Gastroesophageal sphincter (tissue), 4 donors: Measurements from ENCODE around the gene ZRANB3. TPM values are rescaled to one million over a fixed set of nuclear protein-coding genes. Genes with fewer than 3 reads are reported as not detected.

Source experiments
- ATAC-seq: fragments of 150-250 bp; one replicate; pipeline ENCODE4 v1.9.1; 2016; ENCODE audit warnings: mild to moderate bottlenecking, moderate library complexity
- H3K27ac ChIP-seq, 4 donors: fragments of 200-600 bp; sonication (generic) in 3 of 4; 1 replicate in 3 of 4; 2 replicates in 1 of 4; pipeline ENCODE4 v1.5.1; 2016 to 2019
- H3K27me3 ChIP-seq: fragments of 200-600 bp; sonication (generic); one replicate; pipeline ENCODE4 v1.5.1; 2019
- H3K36me3 ChIP-seq, 2 donors: fragments of 200-600 bp; sonication (generic); one replicate each; pipeline ENCODE4 v1.5.1; 2019; ENCODE audit warnings: control low read depth in 1 of 2
- H3K4me1 ChIP-seq, 3 donors: fragments of 200-600 bp; sonication (generic); 1 replicate in 2 of 3; 2 replicates in 1 of 3; pipeline ENCODE4 v1.5.1; 2016 to 2019; ENCODE audit warnings: control low read depth in 2 of 3
- H3K4me3 ChIP-seq, 2 donors: fragments of 200-600 bp; sonication (generic); one replicate each; pipeline ENCODE4 v1.5.1; 2019; ENCODE audit warnings: mild to moderate bottlenecking in 1 of 2, moderate library complexity in 1 of 2
- H3K9me3 ChIP-seq, 3 donors: fragments of 200-600 bp; sonication (generic); one replicate each; pipeline ENCODE4 v1.5.1; 2017 to 2019; ENCODE audit warnings: control low read depth in 2 of 3
- CTCF ChIP-seq, 4 experiments: fragments of 200-600 bp in 2 of 4; fragments of 450-650 bp in 2 of 4; sonication (generic) in 1 of 4; IDR thresholded peaks; one replicate each; pipeline ENCODE4 v1.5.1; 2017 to 2019; ENCODE audit warnings: antibody characterized with exemption in 4 of 4, mild to moderate bottlenecking in 2 of 4, moderate library complexity in 2 of 4
- EP300 ChIP-seq: sonication (generic); formaldehyde crosslinking; IDR thresholded peaks from one replicate; pipeline ENCODE4 v1.6.1; 2017; ENCODE audit warnings: antibody characterized with exemption, mild to moderate bottlenecking
- POLR2A ChIP-seq, 2 donors: fragments of 450-650 bp; IDR thresholded peaks; one replicate each; pipeline ENCODE4 v1.6.1; 2017; ENCODE audit warnings: antibody characterized with exemption in 2 of 2, mild to moderate bottlenecking in 2 of 2, moderate library complexity in 1 of 2
- POLR2AphosphoS5 ChIP-seq: sonication (generic); formaldehyde crosslinking; IDR thresholded peaks from one replicate; pipeline ENCODE4 v1.6.1; 2017; ENCODE audit warnings: antibody characterized with exemption
- WGBS, 2 donors: methylation state at CpG; one replicate each; pipeline ENCODE4 v1.1.5; 2018; ENCODE audit warnings: low coverage in 1 of 2; 5-methylcytosine and 5-hydroxymethylcytosine counted together
- total RNA-seq, 4 donors: library from RNA; depleted of rRNA; stranded (reverse); fragments of >200 nt; gene quantifications; one replicate each; pipeline ENCODE4 v1.1.0, GENCODE V29; 2016

Gene ZRANB3
- total RNA-seq, 4 donors from 2014 or later, result 1.4 to 4.6 (median 2.4) TPM

GRCh38 chr2:135168204-135168856, 362.7 kb downstream of the ZRANB3 start:
- Histone ChIP-seq H3K36me3 (peaks cover 5 to 98% of the 10 kb centered on the region in 2 donors), H3K27ac (no peak overlapping the region), H3K27me3 (no peaks in the 10 kb centered on the region), H3K4me3 (no peak overlapping the region), H3K4me1 (no peaks in the 10 kb centered on the region), H3K9me3 (no peaks in the 10 kb centered on the region)
- WGBS, 2 donors, result 87 to 94% methylated on average over 5 to 7 of the region's 11 CpGs
- TF ChIP-seq EP300, result no peak
- TF ChIP-seq POLR2AphosphoS5, result no peak
- TF ChIP-seq CTCF (IDR thresholded peaks at IDR 0.05), result no peak
- TF ChIP-seq POLR2A (IDR thresholded peaks at IDR 0.05), result no peak
- no peak for ATAC-seq

GRCh38 chr2:135167273-135167672, 363.7 kb downstream of the ZRANB3 start:
- TF ChIP-seq EP300 (no peak), POLR2A (IDR thresholded peaks at IDR 0.05) (no peak), CTCF (IDR thresholded peaks at IDR 0.05) (no peak), POLR2AphosphoS5 (no peak)
- no peaks in the 10 kb centered on the region for H3K27me3 ChIP-seq
- H3K4me1 ChIP-seq, result no peaks in the 10 kb centered on the region
- H3K36me3 ChIP-seq, result peaks cover 5 to 100% of the 10 kb centered on the region in 2 donors
- H3K27ac ChIP-seq, result no peak overlapping the region
- H3K9me3 ChIP-seq, result no peaks in the 10 kb centered on the region
- H3K4me3 ChIP-seq, result no peak overlapping the region
- 82 to 100% methylated on average over 1 of the region's 1 CpG for WGBS, 2 donors
- no peak for ATAC-seq

- Histone ChIP-seq H3K4me1 (no peaks in the 10 kb centered on the region), H3K4me3 (no peak overlapping the region), H3K27me3 (no peaks in the 10 kb centered on the region), H3K27ac (no peak overlapping the region), H3K9me3 (no peaks in the 10 kb centered on the region), H3K36me3 (peaks cover 2 to 89% of the 10 kb centered on the region in 2 donors)
- no peak for ATAC-seq
- TF ChIP-seq POLR2AphosphoS5 (no peak), EP300 (no peak), CTCF (IDR thresholded peaks at IDR 0.05) (no peak), POLR2A (IDR thresholded peaks at IDR 0.05) (no peak)
- WGBS, 2 donors, result 63 to 80% methylated on average over 3 of the region's 3 CpGs
Measured at GRCh38 chr2:135164431-135164830, 366.6 kb downstream of the ZRANB3 start.

- Histone ChIP-seq H3K27ac (no peak overlapping the region), H3K27me3 (no peaks in the 10 kb centered on the region), H3K4me1 (no peaks in the 10 kb centered on the region), H3K9me3 (no peaks in the 10 kb centered on the region), H3K36me3 (peaks cover 0 to 89% of the 10 kb centered on the region in 2 donors), H3K4me3 (no peak overlapping the region)
- no peak for ATAC-seq
- 84 to 89% methylated on average over 5 of the region's 5 CpGs for WGBS, 2 donors
- TF ChIP-seq POLR2AphosphoS5 (no peak), POLR2A (IDR thresholded peaks at IDR 0.05) (no peak), EP300 (no peak), CTCF (IDR thresholded peaks at IDR 0.05) (no peak)
Measured at GRCh38 chr2:135163901-135164300, 367.1 kb downstream of the ZRANB3 start.

- Histone ChIP-seq H3K27ac (no peak overlapping the region), H3K4me3 (no peak overlapping the region), H3K4me1 (no peaks in the 10 kb centered on the region), H3K9me3 (no peaks in the 10 kb centered on the region), H3K36me3 (peaks cover 0 to 89% of the 10 kb centered on the region in 2 donors), H3K27me3 (no peaks in the 10 kb centered on the region)
- WGBS, 2 donors, result 78 to 100% methylated on average over 1 to 2 of the region's 2 CpGs
- ATAC-seq, result no peak
- TF ChIP-seq POLR2A (IDR thresholded peaks at IDR 0.05), result no peak
- TF ChIP-seq EP300, result no peak
- no peak for TF ChIP-seq POLR2AphosphoS5
- TF ChIP-seq CTCF (IDR thresholded peaks at IDR 0.05), result no peak
Measured at GRCh38 chr2:135163306-135163705, 367.7 kb downstream of the ZRANB3 start.
